Hypothalamus (tissue), 51 donors: ENCODE data around the gene BABAM2.
"Not testable (repeated sequence)": the region's sequence is repeated elsewhere in the genome, so short reads cannot be mapped to it uniquely, and the experiment has no call there.

Source experiments
- DNase-seq, 51 donors: peaks; one replicate each; lab custom pipeline; 2025; lab: John Stamatoyannopoulos, UW

BABAM2 gene

GRCh38 chr2:28360058-28360717 is 469.7 kb downstream of the BABAM2 start:
- DNase-seq: no peak

- no peak for DNase-seq
These were observed 470.3 kb downstream of the BABAM2 start for GRCh38 chr2:28360718-28361293.

GRCh38 chr2:28361991-28362710 is 471.6 kb downstream of the BABAM2 start:
- no peak for DNase-seq

- no peak for DNase-seq
These were observed 472.5 kb downstream of the BABAM2 start for GRCh38 chr2:28362991-28363521.

GRCh38 chr2:28363686-28364280 is 473.3 kb downstream of the BABAM2 start:
- DNase-seq: no peak

GRCh38 chr2:28364610-28365009 is 474.1 kb downstream of the BABAM2 start:
- DNase-seq: no peak

GRCh38 chr2:28365158-28365557 is 474.6 kb downstream of the BABAM2 start:
- DNase-seq: no peak

GRCh38 chr2:28366149-28366495 is 475.6 kb downstream of the BABAM2 start:
- no peak for DNase-seq

- DNase-seq: no peak
These were observed 476.2 kb downstream of the BABAM2 start for GRCh38 chr2:28366496-28367282.

- DNase-seq: no peak
These were observed 477.3 kb downstream of the BABAM2 start for GRCh38 chr2:28367667-28368356.

GRCh38 chr2:28368357-28368798 is 477.8 kb downstream of the BABAM2 start:
- DNase-seq: no peak

- no peak for DNase-seq
These were observed 478.8 kb downstream of the BABAM2 start for GRCh38 chr2:28369358-28369757.

- DNase-seq: no peak
These were observed 479.8 kb downstream of the BABAM2 start for GRCh38 chr2:28370354-28370753.

GRCh38 chr2:28371728-28372127 is 481.2 kb downstream of the BABAM2 start:
- DNase-seq: not testable (repeated sequence)

- DNase-seq: no peak
These were observed 483.3 kb downstream of the BABAM2 start for GRCh38 chr2:28373854-28374253.

GRCh38 chr2:28374331-28374730 is 483.8 kb downstream of the BABAM2 start:
- DNase-seq: no peak

- no peak for DNase-seq
These were observed 484.7 kb downstream of the BABAM2 start for GRCh38 chr2:28375236-28375635.

GRCh38 chr2:28375742-28376631 is 485.5 kb downstream of the BABAM2 start:
- no peak for DNase-seq
